ENCODE results near the gene FLVCR2.

DNA sequence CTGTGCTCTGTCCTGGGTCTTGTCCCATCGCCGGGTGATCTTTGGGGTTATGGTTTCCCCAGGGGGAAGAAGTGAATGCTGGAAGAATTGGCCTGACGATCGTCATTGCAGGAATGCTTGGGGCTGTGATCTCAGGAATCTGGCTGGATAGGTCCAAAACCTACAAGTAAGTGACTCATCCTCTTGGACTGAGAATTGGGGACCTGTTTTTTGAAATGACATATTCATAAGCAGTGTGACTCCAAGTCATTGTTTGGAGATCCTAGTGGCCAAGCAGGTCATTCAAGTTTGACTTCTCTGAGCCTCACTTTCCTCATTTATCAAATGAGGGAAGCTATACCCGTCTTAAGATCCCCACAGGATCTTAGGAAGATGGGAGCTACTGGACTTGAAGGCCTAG is 56.4 kb downstream of the FLVCR2 start:
- no peak for TF ChIP-seq CTCF (IDR thresholded peaks at IDR 0.05; ENCODE audit: low read length)
- no peak for TF ChIP-seq EZH2 (optimal IDR thresholded peaks at IDR 0.05; ENCODE audit: low read depth, low read length)
- no peak for TF ChIP-seq EZH2phosphoT487 (IDR thresholded peaks at IDR 0.05; ENCODE audit: low read length)

Measured in MM.1S (cell line).